ENCODE data around the gene CDC45.
A peak's percentile ranks its signal among the peaks of the same experiment; 100 is the strongest.

The CDC45 gene

GRCh38 chr22:19471572-19471971 is 8.1 kb upstream of the CDC45 start:
- no peak for DNase-seq

- no peak for DNase-seq
Observed at GRCh38 chr22:19472233-19472632, 7.5 kb upstream of the CDC45 start.

GRCh38 chr22:19473578-19473977 is 6.1 kb upstream of the CDC45 start:
- no peak for DNase-seq

- DNase-seq, result no peak
Observed at GRCh38 chr22:19476023-19476422, 3.7 kb upstream of the CDC45 start.

DNA sequence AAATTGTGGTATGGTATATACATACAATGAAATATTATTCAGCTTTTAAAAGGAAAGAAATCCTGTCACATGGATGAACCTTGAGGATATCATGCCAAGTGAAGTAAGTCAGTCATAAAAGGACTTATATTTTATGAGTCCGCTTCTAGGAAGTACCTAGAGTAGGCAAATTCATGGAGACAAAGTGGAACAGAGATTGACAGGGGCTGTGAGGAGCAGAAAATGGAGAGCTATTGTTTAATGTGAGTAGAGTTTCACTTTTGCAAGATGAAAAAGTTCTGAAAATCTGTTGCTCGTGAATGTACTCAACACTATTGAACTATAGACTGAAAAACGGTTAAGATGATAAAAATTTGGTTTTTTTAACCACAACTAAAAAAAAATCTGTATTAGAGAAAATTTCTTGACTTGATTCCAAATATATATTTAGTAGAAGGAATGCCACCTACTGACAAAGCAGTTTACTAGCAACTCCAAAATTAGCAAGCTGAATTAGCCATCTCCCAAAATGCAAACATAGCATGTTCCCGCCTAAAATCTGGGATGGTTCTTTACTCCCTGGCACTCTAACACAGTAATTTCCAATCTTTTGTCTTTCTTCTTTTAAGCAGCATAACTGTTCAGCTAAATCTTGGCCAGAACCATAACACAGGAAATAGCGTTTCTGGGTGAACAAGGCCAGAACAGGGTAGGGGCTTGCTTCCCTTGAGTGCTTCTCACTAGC is 2.2 kb upstream of the CDC45 start:
- DNase-seq, result no peak

DNA sequence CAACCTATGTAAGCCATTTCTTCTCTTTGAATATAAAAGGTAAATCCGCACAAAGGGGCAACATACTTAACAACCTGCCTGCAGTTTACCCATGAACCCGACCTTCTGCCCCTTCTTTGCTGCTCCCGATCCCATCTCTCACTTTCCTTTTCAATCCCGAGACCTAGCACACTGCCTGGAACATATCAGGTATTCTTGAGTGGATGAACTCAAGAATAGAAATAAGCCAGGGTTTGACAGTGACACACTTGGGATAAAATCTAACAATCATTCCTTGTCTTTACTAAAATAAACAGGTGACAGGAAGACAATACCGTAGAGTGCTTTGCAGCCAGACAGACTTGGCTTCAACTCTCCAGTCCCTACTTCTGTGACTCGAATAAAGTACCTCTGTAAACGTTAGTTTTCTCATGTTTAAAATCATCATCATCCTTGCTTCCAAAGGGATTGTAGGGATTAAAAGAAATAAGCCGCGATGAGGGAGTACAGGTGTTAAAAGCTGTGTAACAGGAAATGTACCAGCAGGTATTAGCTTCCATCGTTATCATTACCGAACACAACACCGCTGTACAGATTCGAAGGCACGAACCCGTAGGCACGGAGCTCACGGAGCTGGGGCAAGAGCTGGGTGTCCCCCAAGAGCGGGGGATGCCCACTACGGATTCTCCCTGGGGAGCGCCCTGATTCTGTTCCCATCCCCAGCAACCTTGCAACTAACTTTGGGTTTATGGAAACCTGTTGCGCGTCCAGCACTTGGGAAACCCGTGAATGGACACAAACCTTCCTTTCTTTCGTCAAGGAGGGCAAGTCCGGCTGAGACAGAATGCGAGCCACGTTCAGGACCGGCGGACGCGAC is 1.4 kb upstream of the CDC45 start:
- no peak for DNase-seq

GRCh38 chr22:19478901-19479354 is 792 bp upstream of the CDC45 start, which contains the start of gene UFD1:
TSS of gene UFD1 (minus strand) at chr22:19479193. CDS start at chr22:19479085, 108 bp downstream.
- DNase-seq, result peak; percentile 76

DNA sequence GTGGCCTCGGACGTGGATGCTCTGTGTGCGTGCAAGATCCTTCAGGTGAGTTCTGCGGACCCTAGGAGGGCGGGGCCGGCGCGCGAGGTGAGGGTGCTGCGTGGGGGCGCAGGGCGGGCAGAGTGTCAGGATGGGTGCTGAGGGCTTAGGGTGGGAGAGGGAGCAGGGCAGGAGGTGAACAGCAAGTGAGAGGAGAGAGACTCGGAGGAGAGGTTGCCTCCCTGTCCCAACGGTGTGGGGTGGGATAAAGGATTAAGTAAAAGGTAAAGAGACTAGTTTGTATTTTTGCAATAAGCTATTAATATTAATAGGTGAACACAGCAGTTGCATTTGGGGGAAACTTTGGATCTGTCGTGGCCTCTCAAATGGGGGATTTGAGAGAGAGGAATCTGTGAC is 451 bp downstream of the CDC45 start:
- no peak for DNase-seq

GRCh38 chr22:19480789-19481188 is 1.1 kb downstream of the CDC45 start:
- DNase-seq, result no peak

- no peak for DNase-seq
Observed at GRCh38 chr22:19482297-19482696, 2.6 kb downstream of the CDC45 start.

GRCh38 chr22:19483481-19484244 is 3.9 kb downstream of the CDC45 start:
- no peak for DNase-seq

DNA sequence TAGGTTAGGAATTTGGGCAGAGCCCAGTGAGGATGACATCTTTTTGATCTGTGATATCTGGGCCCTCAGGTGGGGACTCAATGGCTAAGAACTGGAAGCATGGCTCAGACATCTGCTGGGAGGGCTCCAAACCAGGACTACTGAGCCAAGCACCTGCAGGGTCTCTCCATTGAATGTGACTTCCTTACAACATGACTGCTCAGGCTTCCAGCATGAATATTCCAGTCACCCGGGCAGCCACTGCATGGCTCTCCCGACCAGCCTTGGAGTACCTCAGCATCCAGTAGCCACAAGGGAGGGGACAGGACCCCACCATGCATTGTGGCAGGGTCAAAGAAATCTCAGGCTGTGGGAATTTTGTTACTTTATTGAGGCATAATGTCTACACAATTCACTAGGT is 8.6 kb downstream of the CDC45 start:
- no peak for DNase-seq

GRCh38 chr22:19488884-19489843 is 9.4 kb downstream of the CDC45 start:
- DNase-seq, result no peak

- DNase-seq, result no peak
Observed at GRCh38 chr22:19490628-19491230, 11.0 kb downstream of the CDC45 start.

- DNase-seq, result no peak
Observed at GRCh38 chr22:19492504-19493174, 12.9 kb downstream of the CDC45 start.

GRCh38 chr22:19494001-19494560 is 14.4 kb downstream of the CDC45 start:
- DNase-seq, result no peak

DNA sequence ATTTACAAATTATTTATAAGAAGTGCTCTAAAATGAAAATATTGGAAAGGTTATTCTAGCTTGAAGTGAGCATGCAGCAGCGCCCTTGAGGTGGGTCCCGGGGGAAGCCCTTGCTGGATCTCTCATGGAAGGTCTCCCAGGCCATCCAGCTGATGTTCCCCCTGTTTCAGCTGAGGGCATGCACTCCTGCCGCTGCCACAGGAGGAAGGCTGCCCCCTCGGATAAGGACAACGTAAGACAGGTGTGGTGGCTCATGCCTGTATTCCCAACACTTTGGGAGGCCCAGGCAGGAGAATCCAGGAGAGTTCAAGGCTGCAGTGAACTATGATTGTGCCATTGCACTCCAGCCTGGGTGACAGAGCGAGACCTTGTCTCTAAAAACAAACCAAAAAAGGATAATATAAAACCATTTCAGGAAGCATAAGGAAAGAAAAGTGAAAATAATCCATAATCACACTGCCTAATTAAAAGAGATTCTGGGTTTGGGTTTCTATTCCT is 15.0 kb downstream of the CDC45 start:
- no peak for DNase-seq

DNA sequence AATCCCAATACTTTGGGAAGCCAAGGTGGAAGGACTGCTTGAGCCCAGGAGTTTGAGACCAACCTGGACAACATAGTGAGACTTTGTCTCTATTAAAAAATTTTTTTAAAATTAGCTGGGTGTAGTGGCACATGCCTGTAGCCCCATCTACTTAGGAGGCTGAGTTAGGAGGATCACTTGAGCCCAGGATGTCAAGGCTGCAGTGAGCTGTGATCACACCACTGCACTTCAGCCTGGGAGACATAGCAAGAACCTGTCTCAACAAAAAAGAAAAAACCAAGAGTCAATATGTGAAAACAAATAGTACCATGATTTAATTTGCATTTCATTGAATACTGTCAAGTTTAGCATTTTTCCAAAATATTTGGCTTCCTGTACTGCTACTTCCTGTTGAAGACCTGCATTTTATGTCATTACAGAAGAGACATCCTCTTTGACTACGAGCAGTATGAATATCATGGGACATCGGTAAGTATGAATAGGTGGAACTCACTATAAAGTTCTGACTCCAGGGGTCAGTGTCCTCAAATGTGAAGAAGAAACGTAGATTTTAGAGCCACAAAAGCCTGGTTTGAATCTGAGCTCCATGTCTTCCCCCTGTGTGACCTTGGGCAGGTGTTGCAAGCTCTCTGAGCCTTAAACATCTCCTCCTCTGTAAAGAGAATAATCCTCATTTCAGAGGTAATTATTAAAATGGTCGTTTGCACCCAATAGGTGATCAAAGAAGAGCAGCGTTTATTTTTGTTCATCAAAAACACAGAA is 16.0 kb downstream of the CDC45 start:
- no peak for DNase-seq

DNA sequence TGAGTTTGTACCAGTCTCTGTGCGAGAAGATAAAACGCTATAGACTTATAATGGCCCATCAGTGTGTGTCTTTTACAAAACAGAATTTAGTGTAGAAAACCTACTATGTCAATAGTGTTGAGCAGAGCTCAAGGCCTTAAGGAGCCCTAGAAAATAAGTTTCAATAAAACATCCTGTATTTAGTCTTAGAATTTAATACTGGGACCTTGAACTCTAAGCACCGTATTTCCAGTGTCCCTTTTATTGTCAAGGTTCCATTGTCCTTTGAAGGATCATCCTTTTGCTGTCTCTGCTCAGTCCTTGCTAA is 16.6 kb downstream of the CDC45 start:
- no peak for DNase-seq

- DNase-seq, result no peak
Observed at GRCh38 chr22:19497245-19497644, 17.5 kb downstream of the CDC45 start.
